HK-2 (cell line): ENCODE data around the gene LYST.
"Not testable (repeated sequence)": the region's sequence is repeated elsewhere in the genome, so short reads cannot be mapped to it uniquely, and the experiment has no call there.

Experiments used
- DNase-seq: peaks from one replicate; pipeline ENCODE4 v3.0.0-alpha.2; 2018; ENCODE audit not compliant: unreplicated experiment

The LYST gene

DNA sequence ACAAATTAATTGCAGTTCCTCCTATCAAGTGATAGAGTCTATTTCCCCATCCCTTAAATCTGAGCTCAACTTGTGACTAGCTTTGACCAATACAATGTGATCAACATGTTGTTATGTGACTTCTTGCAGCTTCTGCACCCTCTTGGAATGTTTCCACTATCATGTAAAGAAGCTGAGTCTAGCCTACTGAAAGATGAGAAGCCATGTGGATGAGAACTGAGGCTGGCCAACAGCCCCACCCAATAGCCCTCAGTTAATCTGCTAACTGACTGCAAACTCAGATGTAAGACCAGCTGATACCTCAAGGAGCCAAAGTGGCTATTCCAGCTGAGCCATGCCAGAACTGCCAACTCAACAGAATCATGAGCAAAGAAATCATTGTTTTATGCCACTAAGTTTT is 44.0 kb downstream of the LYST start:
- no peak for DNase-seq

DNA sequence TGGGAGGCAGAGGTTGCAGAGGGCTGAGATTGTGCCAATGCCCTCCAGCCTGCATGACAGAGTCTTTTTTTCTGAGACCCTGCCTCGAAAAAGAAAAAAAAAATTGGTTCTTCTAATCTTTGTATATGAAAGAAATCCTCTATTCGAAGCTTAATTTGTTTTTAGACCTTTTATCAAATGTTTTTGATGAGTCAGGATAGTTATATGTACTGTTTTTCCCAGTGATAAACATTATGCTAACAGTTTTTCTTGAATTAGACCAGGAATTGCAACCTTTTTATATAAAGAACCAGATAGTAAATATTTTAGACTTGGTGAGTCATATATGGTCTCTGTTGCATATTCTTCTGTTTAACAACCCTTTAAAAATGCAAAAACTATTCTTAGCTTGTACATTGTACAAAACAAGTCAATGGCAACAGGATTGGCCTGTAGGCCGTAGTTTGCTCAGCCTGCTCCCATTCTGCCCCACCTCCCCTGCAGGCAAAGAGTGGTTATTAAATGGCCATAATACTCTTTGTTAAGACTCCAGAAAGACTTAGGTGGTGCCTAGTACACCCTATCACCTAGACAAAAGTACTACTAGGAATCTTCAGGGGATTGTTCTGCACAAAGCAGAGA is 45.2 kb downstream of the LYST start:
- no peak for DNase-seq

DNA sequence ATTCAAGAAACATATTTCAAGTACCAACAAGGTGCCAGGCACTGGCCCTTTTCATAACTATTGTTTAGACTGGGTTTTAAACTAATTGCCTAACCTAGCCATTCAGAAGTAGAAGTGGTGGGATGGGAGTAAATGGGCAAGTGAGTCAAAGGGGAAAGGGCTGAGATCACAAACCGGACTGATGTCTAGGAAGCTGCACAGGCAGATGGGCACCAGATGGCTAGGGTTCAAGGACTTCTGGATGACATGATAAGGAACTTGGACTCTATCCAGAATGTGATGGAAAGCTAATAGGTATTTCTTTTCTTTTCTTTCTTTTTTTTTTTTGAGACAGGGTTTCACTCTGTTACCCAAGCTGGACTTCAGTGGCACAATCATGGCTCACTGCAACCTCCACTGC is 46.6 kb downstream of the LYST start:
- no peak for DNase-seq

DNA sequence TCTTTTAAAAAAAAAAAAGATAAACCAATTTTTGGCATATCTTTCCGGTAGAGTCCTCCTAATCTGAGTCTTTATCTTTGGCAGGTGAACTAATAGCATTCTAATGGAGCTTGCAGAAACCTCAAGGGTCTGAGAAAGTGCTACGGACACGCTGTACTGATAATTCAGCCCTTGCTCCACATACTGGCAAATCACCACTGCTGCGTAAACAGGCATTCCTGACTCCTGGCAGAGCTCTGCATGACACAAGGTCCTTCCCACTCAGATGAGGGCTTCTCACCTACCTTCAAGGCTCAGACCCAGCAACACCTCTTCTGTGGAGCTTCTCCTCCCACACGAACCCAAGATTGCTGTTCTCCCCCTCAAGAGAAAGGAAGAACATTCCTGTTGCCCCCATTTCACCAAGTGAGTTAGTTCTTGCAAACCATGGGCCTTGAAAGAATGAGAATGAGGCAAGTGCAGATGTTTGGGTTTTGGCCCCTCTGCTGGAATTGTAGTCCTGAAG is 48.0 kb downstream of the LYST start:
- DNase-seq, result no peak

DNA sequence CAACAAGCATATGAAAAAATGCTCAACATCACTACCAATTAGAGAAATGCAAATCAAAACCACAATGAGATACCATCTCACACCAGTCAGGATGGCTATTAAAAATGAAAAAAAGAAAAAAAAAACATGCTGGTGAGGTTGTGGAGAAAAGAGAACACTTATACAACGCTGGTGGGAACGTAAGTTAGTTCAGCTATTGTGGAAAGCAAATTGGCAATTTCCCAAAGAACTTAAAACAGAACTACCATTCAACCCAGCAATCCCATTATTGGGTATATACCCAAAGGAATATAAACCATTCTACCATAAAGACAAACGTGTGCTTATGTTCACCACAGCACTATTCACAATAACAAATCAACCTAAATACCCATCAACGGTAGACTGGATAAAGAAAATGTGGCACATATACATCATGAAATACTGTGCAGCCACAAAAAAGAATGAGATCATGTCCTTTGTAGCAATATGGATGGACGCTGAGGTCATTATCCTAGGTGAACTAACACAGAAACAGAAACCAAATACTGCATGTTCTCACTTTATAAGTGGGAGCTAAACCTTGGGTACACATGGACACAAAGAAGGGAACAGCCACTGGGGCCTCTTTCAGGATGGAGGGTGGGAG is 49.5 kb downstream of the LYST start:
- no peak for DNase-seq

DNA sequence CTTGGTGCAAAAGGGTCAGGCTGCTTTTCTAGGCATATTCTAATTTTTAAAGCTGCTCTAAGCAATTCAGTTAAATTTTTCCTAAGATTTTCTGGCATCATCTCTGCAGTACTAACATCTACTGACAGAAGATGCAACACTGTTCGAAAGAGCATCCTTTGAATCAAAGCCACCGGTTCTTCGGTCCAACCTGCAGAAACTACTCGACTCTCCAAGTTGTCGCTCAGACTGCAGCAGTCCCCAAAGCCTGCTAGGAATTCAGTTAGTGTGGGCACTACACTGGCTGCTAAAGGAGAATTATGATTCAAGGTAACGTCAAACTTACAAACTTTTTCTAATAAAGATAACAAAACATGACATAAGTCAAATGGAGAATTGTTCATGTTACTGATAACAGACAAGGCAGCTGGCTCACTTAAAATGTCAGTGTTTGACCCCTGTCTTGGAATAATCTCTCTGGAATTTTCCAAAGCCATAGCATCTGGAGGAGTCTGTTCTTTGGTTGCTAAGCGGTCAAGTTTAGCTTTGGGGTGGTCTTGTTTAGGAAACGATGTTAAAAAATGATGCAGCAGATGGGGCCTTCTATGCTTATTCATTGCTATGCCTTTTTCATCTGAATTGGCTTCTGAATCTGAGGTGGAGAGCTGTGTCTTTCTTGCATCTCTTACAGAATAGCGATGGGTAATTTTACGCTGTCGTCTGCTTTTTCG is 56.9 kb downstream of the LYST start:
- DNase-seq, result no peak

DNA sequence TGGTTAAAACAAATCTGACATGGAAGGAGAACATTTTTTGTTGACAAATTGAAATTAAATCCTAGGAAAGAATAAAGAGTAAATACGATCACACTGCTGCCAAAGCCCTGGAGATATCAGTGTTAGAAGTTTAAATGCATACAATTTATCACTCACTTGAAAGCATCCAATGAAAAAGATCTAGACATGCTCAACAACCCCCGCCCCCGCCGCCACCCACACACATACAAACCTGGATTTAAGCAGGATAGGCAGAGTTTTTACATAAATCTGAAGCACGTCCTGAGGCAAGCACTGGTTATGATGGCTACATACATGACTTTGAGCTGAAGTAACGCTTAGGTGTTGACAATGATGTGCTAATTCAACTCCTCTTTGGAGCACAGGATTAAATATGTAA is 58.5 kb downstream of the LYST start:
- DNase-seq, result no peak

DNA sequence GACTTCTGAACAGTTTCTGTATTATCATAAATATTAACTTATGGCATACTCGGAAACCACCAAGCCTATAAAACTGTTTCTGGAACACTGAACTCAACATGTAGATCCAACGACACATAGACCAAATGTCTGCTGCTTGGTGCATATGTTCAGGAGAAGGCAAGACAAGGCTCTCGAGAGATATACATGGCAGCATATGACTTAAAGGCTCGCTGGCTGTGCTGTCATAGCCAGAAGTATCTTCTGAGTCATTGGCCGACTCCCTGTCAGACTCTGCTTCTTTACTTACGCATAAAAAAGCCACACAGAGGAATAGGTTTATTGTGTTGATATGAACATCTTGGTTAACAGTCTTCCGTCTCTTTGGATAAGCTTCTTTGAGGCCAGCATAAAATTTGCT is 60.6 kb downstream of the LYST start:
- DNase-seq, result no peak

DNA sequence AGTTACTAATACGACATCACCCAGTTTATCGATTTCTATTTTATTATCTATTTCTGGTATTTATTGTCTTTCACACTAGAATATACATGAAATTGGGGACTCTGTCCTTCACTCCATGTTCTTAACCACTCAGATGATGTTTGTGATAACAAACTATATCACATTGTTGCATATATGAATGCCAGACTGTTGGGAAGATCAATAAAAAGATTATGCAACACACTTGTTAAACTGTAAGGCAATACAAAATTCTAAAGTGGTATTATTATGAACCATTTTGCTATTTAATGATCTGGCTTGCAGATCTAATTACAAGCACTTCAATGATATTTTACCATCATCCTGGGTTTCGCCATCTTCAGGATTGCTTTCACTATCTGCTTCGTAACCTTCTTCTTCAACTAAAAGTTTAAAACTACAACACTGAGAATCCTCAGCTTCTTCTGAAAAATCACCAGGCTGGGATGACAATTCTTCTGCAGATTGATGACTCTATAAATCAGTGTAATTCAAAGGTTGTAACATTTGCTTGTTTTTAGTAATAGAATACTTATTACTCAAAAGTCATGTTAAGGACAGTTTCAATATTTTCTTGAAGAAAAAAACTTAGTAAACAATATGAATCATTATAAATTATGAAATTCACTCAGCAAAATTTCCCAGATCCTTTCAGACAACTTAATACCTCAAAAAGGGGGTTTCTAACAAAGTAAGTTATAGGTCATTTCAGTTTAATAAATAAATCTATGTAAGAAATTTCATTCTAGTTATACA is 63.9 kb downstream of the LYST start:
- DNase-seq, result no peak

DNA sequence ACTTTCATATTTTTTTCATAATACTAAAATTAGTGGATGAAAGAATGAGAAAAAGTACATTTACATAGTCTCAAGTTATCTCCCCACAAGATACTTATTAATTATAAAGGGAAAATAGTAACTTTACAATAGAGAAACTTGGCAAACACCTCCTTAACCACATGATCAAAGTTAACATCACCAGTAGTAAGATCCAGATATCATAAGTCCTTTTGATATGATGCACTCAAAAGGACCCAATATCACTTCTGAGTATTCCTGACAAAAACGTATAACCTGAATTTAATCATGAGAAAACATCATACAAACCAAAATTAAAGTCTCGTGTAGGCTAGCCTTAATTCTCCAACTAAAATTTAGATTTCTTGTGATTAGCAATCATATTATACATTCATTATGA is 67.4 kb downstream of the LYST start:
- DNase-seq, result no peak

DNA sequence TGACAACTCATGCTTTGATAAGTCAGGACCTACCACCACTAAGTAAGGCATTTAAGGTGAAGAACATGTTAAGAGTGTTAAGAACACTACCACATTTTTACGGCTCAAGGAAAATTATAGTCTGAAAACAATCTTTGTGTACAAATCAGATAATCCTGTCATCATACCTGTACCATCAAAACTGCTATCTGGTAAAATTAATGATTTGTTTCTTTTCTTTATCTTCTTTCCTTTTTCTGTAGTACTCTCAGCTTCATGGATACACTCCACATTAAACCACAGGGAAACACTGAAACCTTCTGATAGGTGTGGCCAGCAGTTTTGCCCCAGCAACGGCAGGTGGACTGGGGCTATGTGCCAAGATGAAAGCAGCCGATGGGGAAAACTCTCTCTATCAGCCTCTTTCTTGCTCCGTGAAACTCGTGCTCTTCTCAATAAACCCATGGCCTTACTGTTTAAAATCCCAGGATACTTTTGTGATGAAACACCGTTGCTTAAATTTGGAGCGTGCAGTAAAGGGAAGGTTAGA is 75.1 kb downstream of the LYST start:
- DNase-seq, result no peak

DNA sequence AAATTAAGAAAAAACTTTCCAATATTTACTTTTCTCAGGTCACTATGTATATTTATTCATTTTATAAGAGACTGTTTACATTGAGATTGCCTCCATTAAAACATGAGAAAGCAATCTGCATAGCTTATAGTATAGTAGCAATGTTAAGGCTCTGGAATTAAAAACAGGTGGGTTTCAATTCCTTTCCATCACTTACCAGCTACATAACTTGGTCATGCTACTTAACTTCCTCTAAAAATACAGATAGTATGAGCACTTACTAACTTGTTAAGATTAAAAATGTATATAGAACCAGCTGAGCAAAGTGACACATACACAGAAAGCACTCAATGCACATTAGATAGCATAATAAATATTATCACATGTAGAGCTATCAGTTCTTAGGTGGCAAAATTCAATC is 76.6 kb downstream of the LYST start:
- DNase-seq, result no peak

DNA sequence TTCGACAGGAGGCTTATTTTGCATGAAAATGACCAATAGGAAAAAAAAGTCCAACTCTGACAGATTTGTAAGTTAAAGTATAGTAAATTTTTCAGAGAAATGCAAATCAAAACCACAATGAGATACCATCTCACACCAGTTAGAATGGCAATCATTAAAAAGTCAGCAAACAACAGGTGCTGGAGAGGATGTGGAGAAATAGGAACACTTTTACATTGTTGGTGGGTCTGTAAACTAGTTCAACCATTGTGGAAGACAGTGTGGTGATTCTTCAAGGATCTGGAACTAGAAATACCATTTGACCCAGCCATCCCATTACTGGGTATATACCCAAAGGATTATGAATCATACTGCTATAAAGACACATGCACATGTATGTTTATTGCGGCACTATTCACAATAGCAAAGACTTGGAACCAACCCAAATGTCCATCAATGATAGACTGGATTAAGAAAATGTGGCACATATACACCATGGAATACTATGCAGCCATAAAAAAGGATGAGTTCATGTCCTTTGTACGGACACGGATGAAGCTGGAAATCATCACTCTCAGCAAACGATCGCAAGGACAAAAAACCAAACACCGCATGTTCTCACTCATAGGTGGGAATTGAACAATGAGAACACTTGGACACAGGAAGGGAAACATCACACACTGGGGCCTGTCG is 80.3 kb downstream of the LYST start:
- not testable (repeated sequence) for DNase-seq

DNA sequence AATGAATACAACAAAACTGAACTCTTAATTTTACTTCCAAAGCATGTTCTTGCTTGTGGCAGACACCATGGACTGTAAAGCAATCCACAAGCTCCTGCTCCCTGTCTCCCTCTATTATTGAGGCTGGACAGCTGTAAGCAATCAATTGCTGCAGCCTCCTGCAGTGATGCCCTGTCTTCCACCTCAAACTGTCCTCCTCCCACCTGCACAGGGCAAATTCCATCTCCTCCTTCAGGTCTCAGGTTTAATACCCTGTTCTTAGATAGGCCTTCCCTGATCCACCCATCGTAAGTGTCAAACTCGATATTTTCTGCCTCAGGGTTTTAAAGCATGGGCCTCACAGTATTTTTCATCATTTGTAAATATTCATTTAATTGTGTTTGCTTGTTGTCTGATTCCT is 81.8 kb downstream of the LYST start:
- DNase-seq, result no peak

DNA sequence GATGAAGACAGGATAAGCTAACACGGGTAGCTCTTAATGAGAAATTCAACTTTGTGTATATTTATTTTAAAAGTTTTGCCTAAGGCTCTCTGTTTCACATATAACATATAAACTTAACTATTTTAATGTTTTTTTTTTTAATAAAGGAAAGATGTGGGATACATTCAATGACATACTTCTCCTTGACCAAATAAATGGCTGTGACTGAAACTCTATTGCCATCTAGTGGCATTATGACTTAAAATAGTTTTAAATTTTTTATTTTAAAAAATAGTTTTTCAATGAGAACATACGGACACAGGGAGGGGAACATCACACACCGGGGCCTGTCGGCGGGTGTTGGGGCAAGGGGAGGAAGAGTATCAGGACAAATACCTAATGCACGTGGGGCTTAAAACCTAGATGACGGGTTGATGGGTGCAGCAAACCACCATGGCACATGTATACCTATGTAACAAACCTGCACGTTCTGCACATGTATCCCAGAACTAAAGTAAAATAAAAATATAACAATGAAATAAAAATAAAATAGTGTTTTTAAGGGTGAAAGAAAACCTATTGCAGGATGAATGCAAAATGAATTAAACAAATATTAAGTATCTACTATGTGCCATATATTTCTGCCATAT is 83.4 kb downstream of the LYST start:
- no peak for DNase-seq

DNA sequence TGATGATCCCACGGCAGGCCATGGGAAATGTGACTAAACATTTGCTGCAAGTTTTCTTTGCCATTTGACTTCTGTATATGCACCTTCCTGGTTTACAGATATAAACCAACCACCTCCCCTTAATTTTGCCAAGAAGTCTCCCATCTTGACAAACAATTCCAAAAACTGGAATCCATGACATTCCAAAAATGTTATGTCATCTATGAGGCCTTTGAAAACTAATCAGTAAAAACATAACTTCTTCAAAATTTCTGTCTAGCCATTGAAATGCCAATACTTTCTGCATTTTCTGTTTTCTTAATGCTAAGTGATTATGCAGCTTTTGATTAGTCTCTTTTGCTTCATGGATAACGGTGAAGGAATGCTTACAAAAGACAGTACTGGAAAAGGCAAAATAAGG is 84.1 kb downstream of the LYST start:
- DNase-seq, result no peak

DNA sequence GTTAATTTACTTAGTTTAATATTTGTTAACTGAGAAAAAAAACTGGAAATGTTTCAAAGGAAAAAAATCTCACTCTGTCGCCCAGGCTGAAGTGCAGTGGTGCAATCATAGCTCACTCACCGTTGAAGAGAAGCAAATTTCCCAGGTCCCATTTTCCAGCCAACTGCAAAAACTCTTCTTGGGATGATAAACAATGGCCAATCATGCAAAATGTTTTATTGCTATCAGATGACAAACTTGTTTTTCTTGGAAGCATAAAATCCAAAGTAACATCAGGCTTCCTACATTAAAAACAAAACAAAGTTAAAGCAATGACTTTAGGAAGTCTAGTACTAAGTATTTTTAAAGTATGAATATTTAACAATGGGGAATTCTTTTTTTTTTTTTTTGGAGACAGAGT is 84.9 kb downstream of the LYST start:
- DNase-seq, result no peak

DNA sequence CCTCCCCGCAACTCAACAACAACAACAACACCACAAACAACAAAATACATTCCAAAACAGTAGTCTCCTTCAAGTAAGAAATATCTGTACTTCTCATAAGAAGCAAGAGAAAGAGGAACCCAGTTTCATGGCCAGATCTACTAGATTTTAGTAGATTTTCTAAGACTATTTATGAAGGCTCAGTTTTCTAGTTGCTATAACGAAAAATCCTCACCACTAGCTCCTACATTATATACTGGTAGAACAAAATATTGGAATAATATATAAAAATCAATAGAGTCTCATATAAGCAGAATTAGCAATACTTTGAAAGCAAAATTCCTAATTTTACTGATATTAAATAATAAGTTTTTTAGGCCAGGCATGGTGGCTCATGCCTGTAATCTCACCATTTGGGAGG is 86.9 kb downstream of the LYST start:
- no peak for DNase-seq

DNA sequence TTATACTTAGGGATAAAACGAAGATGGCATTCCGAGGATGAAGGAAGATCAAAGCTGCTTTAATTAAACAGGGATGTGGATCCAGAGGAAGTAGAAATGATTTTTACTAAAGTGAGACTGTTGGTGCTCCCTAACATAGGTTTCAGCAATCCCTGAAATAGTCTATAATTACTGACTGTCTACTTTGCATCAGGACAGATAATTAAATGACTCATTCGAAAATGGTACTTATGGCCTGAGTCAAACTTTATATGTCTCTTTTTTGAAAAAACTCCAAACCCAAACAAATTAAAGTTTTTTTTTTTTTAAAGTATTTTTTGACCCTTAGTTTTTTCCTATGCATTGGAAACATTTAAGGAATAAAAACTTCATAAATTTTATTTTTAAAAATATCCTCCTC is 90.3 kb downstream of the LYST start:
- no peak for DNase-seq

DNA sequence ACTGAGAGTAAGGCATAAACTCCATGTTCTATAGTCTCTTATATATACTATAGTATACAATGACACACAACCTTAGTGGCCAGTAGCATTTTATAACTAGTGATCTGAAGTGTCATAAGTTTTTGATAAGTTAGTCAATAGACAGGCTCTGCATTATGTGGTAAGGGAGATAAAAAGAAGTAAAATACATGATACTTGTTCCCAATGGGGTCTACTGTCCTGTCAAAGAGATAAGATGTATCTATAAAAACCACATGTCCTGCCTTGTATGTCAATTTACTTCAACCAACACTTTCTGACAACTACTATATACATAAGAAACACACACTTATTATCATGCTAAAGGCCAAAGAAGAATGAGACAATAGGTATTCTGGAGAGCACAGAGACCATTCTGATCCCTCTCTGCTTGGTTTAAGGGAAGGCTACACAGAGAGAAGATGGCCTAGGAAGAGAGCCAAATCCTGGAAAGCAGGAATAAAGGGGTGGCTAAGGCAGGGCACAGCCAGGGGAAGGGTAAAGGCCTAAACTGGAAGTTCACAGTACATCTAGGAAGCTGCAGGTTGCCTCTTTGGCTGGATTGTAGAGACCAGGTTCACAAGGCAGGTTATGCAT is 91.4 kb downstream of the LYST start:
- DNase-seq, result no peak

DNA sequence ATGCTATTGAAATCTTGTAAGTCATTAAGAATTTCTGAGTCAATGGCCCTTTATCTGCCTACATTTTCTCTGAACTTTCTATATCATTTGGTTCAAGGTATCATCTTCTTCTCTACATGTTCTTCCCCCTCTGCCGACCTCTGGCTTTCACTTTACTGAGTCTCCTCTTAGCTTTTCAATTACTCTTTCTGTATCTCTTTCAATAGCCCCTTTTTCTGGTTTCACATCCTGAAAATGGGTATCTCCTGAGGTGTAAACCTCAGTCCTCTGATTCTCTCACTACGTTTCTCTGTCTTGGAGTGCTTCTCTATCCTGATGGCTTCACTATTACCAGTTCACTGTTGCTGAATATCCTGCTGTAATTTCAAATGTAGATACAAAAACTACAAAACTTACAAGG is 98.9 kb downstream of the LYST start:
- no peak for DNase-seq
